Measurements from ENCODE around the gene RHD.
"Not testable (repeated sequence)": the region's sequence is repeated elsewhere in the genome, so short reads cannot be mapped to it uniquely, and the experiment has no call there.

RHD gene

DNA sequence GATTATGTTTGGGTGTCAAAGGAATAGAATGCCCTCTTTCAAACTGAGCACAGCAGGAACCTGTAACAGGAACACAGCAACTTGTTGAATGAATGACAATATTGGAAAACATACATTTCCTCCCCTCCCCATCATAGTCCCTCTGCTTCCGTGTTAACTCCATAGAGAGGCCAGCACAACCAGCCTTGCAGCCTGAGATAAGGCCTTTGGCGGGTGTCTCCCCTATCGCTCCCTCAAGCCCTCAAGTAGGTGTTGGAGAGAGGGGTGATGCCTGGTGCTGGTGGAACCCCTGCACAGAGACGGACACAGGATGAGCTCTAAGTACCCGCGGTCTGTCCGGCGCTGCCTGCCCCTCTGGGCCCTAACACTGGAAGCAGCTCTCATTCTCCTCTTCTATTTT, at the start of gene RHD:
Gene RHD (plus strand): TSS at position 272 of the 400 bp plus-strand sequence. CDS start 39 bp downstream, at position 311.
- not testable (repeated sequence) for DNase-seq

DNA sequence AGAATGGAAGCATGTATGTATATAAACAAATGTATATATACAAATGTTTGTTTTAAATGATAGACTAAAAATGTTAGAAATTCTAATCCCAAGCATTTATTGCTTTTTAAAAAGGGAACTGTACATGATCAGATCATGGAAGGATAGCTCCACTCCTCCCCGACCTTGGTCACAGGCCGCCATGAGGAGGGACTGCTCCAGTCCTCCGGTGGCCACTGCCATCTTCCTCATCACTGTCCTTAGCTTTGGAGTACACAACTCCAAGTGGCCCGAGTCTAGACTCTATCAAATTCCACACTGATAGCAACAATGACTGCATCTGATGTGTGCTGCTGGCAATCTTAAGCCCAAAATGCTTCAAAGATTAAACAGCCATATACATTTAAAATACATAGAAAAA, 49.7 kb upstream of the RHD start:
- no peak for DNase-seq

DNA sequence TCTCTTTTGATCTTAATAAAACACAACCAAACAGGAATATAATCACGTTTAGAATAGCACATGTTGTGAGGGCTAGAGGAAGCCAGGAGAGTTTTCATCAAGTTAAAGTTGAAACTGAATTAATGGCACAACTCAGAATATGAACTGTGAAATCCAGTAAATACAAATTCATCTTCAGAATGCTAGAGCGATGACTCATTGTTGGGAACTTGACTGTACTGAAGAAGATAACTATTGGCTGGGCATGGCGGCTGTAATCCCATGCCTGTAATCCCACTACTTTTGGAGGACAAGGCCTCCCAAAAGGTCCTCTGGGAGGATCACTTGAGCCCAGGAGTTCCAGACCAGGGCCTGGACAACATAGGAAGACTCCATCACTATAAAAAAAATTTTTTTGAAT, 48.8 kb upstream of the RHD start:
- no peak for DNase-seq

DNA sequence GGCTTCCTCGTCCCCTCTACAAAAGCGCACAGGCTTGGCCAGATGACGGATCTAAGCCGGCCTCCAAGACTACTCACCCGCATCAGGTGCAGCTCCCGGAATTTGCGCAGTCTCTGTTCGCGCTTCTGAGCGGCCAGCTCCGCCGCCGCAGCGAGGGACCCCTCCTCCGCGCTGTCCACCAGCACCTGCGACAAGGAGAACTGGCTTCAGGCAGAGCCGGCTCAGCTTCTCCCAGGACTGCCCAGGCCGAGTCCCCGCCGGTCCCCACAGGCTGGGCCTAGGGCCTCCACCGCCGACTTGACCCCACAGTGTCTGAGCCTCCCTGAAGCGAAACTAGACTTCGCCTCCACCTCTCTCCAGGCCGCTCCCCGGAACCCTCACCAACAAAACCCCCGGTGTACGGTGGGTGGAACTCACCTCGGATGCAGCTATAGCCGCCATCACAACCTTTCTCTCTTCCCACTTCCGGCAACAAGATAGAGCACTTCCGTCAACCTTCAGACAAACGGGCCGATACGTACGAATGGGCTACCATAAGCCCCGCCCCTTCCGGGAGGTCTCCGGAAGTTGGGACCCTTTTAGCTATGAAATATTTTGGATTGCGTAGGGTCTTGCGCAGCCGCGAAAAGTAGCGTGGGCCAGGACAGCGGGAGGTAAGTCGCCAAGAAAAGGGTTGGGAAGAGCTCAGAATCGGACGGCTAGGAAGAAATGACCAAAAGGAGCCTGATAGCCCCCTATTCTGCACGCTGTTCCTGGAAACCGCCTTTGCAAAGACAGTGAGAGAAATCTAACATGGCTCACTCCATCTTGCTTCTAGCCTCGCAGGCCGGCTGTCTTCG, 40.1 kb upstream of the RHD start, which contains the start of gene SYF2:
Gene SYF2 (minus strand): TSS at position 476 of the 839 bp plus-strand sequence. CDS start 35 bp downstream, at position 441.
- DNase-seq: peak; percentile 93

DNA sequence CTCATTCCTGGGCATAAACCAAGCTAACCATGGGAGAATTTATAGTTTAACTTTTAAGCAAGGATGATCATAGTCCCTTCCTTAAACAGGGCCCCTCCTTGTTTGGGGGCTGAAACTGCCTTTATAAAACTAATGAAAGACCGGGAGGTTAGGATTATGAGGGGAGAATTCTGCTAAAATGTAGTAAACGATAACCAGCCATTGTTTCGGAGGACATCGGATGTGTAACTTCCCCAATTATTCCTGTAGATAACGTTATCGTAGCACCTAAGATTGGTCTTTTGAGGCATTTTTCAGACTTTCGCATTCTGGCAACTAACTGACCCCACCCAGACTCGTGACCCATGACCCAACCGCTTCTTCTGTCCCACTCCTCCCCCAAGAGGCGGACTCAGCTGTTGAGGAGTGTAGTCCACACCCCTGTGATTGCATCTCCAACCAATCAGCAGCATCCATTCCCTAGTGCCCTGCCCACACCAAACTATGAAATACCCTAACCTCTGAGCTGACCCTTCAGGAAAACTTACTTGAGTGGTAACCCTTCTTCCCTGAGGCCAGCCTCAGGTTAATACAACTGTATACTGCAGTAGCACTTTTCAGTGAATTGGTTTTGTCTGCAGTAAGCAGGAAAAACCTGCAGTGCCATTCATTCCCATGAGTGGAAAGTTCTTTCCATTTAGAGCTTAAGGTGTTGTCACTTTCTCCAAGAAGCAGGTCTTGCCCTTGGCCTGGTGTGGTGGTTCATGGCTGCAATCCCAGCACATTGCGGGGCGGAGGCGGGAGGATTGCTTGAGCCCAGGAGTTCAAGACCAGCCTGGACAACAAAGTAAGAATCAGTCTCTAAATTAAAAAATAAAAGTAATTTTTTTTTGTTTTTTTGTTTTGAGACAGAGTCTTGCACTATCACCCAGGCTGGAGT, 39.2 kb upstream of the RHD start:
- peak; percentile 25 for DNase-seq

DNA sequence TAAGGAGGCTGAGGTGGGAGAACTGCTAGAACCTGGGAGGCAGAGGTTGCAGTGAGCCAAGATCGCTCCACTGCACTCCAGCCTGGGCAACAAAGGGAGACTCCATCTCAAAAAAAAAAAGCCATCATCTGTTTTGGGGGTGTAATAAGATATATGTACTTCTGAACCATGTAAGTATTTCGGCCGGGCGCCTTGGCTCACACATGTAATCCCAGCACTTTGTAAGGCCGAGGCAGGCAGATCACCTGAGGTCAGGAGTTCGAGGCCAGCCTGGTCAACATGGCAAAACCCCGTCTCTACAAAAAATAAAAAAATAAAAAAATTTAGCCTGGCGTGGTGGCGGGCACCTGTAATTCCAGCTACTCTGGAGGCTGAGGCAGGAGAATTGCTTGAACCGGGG, 36.9 kb upstream of the RHD start:
- DNase-seq: not testable (repeated sequence)

DNA sequence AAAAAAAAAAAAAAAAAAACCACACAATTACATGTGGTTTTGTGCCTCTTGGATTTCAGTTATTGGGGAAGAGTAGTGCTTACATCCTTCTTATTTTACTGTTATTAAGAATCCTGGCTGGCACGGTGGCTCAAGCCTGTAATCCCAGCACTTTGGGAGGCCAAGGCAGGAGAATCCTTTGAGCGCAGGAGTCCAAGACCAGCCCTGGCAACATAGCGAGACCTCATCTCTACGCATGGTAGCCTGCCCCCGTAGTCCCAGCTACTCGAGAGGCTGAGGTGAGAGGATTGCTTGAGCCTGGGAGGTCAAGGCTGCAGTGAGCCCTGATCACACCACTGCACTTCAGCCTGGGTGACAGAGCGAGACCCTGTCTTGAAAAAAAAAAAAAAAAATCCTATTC, 36.0 kb upstream of the RHD start:
- not testable (repeated sequence) for DNase-seq

DNA sequence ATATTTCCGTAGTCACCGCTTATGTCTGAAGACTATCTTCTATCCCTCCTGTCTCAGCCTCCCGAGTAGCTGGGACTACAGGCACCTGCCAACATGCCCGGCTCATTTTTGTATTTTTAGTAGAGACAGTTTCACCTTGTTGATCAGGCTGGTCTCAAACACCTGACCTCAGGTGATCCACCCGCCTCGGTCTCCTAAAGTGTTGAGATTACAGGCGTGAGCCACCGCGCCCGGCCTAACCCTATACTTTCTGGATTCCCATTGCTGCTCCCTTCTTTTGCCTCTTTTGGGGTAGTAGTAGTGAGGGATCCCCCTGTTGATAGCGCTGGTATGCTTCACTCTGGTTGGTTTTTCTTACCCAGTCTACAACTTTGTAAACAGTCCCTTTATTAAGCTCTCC, 34.3 kb upstream of the RHD start:
- no peak for DNase-seq

DNA sequence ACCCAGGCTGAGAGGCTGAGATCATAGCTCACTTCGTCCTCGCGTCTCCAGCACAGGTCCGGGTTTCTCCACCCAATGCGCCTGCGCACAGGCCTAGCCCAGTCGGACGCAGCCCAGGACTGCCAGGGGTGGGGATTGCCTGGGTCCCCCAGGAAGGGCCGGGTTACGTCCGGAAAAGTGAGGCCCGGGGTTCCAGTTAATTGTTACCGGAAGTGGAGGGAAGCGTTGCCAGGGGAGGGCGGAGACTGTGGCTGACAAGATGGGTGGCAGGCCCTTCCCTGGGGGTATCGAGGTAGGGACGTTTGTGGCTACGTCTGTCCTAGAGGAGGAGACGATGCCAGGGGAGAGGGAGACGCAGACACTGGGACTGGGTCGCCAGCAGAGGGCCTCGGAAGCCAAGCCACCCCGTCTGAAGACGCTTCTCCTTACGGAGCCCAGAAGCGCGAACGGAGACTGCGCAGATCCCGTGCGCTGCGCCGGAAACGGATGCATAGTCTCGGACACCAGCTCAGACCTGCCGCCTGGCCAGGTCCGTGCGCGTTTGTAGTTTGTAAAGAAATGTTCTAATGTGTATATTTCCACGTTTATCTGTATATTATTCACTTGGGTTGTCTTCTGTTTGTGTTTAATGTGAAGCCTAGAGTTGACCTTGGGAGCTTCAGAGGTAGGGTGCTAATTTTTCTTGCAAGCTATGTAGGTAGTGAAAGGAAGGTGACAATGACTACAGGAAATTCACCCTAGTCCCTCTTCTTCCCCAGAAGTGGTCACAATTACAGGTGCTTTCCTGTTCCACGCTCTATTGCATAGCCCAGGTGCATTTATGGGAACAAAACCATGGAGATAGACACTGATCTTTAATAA, 32.4 kb upstream of the RHD start:
- peak; percentile 92 for DNase-seq

DNA sequence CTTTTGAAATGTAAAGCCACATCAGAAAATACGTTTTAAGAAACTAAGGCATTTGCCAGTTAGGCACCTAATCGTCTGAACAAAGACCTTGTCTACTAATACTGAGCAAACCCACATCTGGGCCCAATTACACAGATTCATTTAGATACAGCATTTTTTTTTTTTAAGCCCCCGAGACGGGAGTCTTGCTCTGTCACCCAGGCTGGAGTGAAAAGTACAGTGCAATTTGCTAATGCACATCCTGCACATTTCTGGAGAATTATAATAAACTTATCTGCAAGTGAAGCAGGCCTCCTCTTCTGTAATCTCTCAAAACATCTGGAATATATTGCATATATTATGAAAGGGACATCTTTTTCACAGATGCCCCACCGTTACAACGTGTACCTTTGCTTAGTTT, 28.4 kb upstream of the RHD start:
- no peak for DNase-seq

DNA sequence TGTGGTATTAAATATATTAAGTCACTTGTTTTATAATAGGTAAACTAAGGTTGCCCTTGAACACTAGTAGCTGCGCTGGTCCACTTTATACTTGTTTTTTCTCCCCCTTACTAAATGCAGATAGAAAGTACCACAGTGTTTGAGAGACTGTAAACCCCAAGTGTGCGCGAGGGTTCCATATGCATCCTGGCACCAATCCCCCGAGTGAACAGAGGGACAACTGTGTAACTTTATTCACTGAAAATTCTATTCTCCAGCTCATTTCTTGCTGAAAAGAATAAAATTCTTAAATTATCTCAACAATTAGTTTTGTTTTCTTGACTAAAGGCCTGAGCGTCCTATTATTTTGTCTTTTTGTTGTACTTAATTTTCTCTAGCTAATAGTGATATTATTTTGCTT, 26.9 kb upstream of the RHD start:
- no peak for DNase-seq

DNA sequence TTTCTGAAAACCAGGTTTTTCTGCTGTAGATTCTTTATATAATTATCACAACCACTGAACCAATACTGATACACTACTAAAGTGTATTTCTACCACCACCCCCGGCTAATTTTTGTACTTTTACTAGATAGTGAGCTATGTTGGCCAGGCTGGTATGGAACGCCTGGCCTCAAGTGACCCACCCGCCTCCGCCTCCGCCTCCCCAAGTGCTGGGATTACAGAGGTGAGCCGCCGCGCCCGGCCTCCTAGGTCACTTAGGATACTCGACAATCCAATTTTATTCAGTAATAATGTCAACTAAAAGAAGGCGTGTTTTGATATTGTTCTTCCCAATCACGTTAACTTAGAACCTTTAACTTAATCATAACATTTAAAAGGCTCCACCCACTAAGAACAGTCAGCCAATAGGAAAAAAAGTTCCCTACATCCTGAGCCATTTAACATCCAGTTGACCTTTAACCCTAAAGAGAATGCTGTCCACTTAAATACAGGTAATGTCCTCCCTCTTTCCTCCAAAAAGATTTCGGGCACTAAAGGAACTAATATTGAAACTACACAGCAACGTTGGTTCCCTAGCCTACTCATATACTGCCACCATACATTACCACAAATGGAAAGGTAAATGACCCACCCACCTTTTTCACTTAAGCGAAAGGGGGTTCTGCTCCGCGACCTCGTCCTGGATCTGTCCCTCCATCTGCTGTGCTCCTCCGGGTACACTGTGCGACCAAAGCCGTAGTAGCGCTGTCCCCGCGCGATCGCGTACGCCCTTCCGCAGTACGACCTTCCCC, 26.3 kb upstream of the RHD start:
- no peak for DNase-seq

DNA sequence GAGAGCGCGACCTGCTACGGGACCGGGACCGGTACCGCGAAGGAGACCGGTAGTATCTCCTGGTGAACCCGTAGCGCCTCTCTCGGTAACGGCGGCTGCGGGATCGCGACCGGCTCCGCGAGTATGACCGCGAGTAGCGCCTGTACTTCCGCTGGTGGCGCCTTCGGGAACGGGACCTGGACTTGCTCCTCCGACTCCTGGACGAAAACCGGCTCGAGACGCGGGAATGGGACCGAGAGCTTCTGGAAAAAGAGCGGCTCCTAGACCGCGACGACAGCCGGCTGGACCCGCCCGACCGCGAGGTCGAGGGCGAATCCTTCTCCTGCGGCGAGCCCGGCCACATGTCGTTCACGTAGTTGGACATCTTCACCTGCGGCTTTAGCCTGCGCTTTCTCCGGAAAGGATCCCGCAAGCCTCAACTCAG, 25.7 kb upstream of the RHD start:
- DNase-seq: no peak

DNA sequence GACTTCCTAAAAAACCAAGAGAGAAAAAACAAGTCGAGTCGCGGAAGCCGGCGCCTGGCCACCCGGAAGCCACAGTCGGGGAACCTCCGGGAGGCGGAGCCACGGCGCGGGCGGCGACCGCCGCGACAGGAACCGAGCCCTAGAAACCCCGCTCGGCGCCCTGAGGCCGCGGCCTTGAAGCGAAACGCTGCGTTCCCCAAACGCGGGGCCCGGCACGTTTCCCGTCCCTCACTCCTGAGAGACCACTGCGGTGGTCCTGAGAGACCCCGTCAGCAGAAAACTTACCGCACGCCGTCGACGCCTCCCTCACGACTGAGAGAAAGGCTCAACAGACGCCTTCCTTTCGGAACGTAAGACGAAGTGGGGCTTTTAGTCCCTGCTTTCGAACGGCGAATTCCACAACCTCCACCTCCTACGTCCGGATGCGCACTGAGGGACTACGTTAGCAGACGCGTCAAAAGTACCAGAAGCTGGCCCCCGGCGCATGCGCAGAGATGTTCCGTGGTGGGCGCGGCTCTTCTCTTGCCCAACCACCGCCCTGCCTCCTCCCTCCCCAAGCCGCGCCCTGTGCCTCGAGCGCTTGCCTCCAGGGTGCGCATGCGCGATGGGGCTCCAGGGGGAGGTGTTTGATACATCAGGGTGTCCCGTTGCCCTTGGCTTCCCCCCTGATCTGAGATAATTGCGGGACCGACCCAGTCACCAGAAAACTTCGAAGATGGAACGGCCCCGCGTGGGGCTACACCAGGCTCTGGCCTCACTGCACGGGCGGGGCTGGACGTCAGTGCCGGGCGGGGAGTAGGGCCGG, 25.1 kb upstream of the RHD start, which contains the start of gene RSRP1:
Gene RSRP1 (minus strand): TSS at position 431 of the 805 bp plus-strand sequence. CDS start 491 bp downstream, outside the sequence.
- DNase-seq: peak; percentile 97

DNA sequence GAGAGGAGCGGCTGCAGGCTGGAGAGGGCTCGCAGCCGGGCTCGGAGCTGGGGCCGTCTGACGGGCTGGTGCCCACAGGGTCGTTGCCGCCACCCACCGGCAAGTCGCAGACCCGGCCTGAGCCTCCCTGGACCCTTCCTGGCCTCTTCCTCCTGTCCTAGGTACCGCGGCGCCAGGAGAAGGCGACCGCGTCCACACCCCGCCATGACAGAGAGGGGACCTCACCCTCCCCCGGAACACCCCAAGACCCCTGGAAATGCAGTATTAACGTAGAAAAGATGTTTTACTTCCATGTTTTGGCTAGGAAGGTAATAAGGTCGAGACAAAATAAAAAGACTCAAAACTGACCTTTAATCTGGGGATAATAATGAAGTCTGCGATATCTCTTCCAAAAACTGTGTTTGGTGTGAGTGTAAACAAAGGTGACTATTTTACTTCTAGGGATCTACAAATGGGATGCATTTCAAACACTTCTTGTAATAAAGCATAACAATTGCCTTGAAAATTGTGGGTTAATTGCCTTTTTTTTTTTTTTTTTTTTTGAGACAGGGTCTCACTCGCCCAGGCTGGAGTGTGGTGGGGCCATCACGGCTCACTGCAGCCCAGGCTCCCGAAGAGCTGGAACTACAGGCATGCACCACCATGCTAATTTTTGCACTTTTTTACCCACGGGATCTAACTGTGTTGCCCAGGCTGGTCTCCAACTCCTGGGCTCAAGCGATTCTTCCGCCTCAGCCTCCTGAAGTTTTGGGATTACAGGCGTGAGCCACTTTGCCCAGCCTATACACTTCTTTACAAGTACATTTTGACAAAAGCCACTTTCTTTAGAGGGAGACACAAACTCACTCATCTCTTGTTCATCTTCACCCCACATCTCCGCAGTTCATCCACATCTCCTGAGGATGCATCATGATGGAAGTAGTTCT, 24.2 kb upstream of the RHD start:
- no peak for DNase-seq

DNA sequence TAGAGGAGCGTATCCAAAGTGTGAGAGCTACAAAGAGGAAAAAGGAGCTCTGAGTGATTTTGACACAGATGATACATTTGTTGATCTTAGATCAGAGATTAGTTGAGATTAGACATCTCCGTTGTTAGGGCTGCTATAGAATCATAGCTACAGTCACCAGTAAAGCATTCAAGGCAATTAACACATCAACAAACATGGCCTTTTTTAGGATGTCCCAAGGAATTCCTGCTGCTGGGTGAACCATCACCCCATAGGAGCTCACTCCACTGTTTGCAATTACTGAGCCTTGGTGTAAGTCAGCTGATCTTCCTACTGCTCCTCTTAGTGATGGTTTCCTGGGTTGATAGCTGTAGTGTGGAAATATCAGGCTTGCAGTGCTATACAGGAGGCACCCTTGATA, 18.4 kb upstream of the RHD start:
- no peak for DNase-seq

DNA sequence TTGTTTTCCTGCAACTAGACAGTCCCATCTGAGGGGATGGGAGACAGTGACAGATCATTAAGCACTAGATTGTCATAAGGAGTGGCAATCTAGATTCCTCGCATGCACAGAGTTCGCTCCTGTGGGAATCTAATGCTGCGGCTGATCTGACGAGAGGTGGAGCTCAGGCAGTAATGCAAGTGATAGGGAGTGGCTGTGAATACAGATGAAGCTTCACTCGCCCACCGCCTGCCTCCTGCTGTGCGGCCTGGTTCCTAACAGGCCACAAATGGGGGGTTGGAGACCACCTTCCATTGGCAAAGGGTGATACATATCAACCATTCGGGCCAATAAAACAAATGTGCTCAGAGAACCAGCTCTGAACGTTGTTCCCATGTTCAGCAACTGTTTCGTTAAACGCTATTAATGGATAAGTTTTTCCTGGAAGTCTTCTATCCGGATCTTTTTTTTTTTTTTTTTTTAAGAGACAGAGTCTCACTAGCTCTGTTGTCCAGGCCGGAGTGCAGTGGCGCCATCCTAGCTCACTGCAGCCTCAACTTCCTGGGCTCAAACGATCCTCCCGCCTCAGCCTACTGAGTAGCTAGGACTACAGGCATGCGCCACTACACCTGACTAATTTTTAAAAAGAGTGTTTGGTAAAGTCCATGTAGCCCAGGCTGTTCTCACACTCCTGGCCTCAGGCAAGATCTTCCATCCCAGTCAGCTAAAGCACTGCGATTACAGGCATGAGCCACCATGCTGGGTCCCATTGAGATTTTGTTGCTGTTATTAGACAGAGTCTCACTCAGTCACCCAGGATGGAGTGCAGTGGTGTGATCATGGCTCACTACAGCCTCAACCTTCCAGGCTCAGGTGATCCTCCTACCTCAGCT, 16.4 kb upstream of the RHD start:
- no peak for DNase-seq

DNA sequence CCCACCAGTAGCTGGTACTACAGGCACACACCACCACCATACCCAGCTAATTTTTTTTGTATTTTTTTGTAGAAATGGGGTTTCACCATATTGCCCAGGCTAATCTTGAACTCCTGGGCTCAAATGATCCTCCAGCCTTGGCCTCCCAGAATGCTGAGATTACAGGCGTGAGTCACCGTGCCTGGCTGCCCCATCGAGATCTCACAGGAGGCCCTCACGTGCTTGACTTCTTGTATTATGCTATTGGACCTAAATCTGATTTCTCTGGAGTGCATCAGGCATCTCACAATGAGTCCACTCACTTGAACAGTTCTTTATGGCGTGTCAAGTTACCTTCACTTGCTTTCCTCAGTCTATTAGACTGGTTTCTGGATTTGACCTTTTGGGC, 15.7 kb upstream of the RHD start:
- no peak for DNase-seq

DNA sequence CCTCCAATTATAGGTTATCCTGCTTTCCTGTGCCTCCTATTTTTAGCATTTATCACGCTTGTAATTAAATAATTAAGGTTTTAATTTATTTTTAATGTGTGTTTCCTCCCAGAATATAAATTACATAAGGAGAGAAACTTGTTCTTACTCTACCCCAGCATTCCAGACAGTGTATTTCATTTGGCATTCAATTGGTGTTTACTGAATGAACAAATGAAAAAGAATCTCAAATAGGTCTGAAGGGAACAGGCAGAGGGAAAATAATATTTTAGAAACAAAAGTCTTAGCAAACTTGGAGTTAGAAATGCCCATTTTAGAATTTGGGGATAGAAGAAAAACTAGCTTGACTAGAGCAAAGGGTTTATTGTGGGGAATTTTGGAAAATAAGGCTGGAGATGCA, 15.1 kb upstream of the RHD start:
- no peak for DNase-seq

Measured in NCI-H1436 (cell line).